HEK293 (cell line): ENCODE measurements around the gene CASP12.

ENCODE experiments used
- GLIS2 ChIP-seq: fragments of 450-650 bp; formaldehyde crosslinking; IDR thresholded peaks from 2 replicates; pipeline ENCODE4 v1.5.1; 2016; ENCODE audit warnings: missing biosample characterization, missing genetic modification characterization
- SETDB1 ChIP-seq: IDR thresholded peaks from one replicate; pipeline ENCODE4 v1.6.1; 2017; ENCODE audit warnings: mild to moderate bottlenecking, low read length, moderate library complexity, mixed read lengths; ENCODE audit not compliant: insufficient read length
- ZBTB49 ChIP-seq: fragments of 450-650 bp; formaldehyde crosslinking; IDR thresholded peaks from 2 replicates; pipeline ENCODE4 v1.5.1; 2016; ENCODE audit warnings: missing biosample characterization, missing genetic modification characterization, low read depth
- ZNF114 ChIP-seq: fragments of 450-650 bp; formaldehyde crosslinking; IDR thresholded peaks from 2 replicates; pipeline ENCODE4 v1.5.0; 2017; ENCODE audit warnings: missing biosample characterization, missing genetic modification characterization
- ZNF341 ChIP-seq: fragments of 450-650 bp; formaldehyde crosslinking; IDR thresholded peaks from 2 replicates; pipeline ENCODE4; 2016; ENCODE audit warnings: low read depth, missing biosample characterization, missing genetic modification characterization
- ZNF513 ChIP-seq: fragments of 450-650 bp; IDR thresholded peaks from 2 replicates; pipeline ENCODE4 v1.5.1; 2018; ENCODE audit warnings: missing biosample characterization, missing genetic modification characterization
- ZNF549 ChIP-seq: fragments of 450-650 bp; IDR thresholded peaks from 2 replicates; pipeline ENCODE4 v1.5.1; 2018; ENCODE audit warnings: missing biosample characterization, missing genetic modification characterization, mild to moderate bottlenecking, inconsistent platforms, moderate library complexity
- ZNF791 ChIP-seq: fragments of 450-650 bp; formaldehyde crosslinking; IDR thresholded peaks from 2 replicates; pipeline ENCODE4 v1.5.1; 2016; ENCODE audit warnings: missing biosample characterization, missing genetic modification characterization
- TF ChIP-seq, protein P1 (sequence below): fragments of 450-650 bp; IDR thresholded peaks from 2 replicates; pipeline ENCODE4 v1.5.1; 2018; ENCODE audit warnings: missing biosample characterization, mild to moderate bottlenecking, missing genetic modification characterization

DNA sequence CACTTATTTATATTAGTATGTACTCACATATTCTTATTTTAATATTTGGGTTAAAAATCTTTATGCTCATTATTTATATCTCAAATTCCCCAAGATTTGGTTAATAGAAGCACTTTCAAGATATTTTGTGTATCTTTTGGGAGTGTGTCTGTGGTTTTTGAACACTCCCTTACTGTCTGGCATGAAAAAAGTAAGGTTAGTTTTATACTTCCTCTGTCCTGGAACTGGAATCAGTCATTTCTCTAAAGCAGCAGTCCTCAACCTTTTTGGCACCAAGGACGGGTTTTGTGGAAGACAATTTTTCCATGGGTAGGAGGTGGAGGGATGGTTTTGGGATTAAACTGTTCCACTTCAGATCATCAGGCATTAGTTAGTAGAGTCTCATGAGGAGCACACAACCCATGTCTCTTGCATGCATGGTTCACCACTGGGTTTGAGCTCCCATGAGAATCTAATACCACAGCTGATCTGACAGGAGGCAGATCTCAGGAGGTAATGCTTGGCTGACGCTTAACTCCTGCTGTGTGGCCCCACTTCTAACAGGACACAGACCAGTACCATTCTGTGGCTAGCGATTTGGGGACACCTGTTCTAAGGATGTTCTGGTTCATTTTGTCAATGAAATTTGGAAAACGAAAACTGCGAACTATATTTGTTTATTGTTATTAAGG lies 60.2 kb downstream of the CASP12 start:
- TF ChIP-seq ZNF341 (tag by site-specific recombination) (no peak), ZBTB49 (no peak), ZNF114 (no peak), SETDB1 (no peak), ZNF513 (tag by site-specific recombination) (no peak), ZNF549 (tag by site-specific recombination) (no peak), ZNF791 (no peak), GLIS2 (tag by site-specific recombination) (no peak)
- TF ChIP-seq, protein P1, sequence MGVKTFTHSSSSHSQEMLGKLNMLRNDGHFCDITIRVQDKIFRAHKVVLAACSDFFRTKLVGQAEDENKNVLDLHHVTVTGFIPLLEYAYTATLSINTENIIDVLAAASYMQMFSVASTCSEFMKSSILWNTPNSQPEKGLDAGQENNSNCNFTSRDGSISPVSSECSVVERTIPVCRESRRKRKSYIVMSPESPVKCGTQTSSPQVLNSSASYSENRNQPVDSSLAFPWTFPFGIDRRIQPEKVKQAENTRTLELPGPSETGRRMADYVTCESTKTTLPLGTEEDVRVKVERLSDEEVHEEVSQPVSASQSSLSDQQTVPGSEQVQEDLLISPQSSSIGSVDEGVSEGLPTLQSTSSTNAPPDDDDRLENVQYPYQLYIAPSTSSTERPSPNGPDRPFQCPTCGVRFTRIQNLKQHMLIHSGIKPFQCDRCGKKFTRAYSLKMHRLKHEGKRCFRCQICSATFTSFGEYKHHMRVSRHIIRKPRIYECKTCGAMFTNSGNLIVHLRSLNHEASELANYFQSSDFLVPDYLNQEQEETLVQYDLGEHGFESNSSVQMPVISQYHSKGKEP (tag by site-specific recombination): no peak
